Liver (tissue), 9 donors: Measurements from ENCODE around the gene TRIM33. TPM values are rescaled to one million over a fixed set of nuclear protein-coding genes. Genes with fewer than 3 reads are reported as not detected.

ENCODE experiments used
- DNase-seq: peaks from one replicate; pipeline ENCODE4 v3.0.0-alpha.2; 2017; ENCODE audit warnings: low spot score
- H3K27ac ChIP-seq, 2 donors: one replicate each; pipeline ENCODE4 v1.7.0; 2013; ENCODE audit warnings: inconsistent platforms in 2 of 2, low read length in 2 of 2, control low read depth in 1 of 2, low read depth in 1 of 2, mild to moderate bottlenecking in 1 of 2
- H3K27me3 ChIP-seq, 4 donors: one replicate each; pipeline versions ENCODE4 v1.6.1 to v1.7.0; 2013; ENCODE audit warnings: low read length in 3 of 4, inconsistent platforms in 1 of 4, mild to moderate bottlenecking in 1 of 4, moderate library complexity in 1 of 4; ENCODE audit not compliant: control insufficient read depth in 4 of 4, insufficient read depth in 4 of 4
- H3K36me3 ChIP-seq, 4 donors: one replicate each; pipeline versions ENCODE4 v1.6.1 to v1.7.0; 2013; ENCODE audit warnings: low read length in 3 of 4, mild to moderate bottlenecking in 3 of 4, low read depth in 1 of 4, moderate library complexity in 1 of 4; ENCODE audit not compliant: control insufficient read depth in 4 of 4, insufficient read depth in 3 of 4
- H3K4me1 ChIP-seq, 4 donors: one replicate each; pipeline versions ENCODE4 v1.6.1 to v1.7.0; 2013; ENCODE audit warnings: low read length in 3 of 4, mild to moderate bottlenecking in 3 of 4, moderate library complexity in 1 of 4; ENCODE audit not compliant: control insufficient read depth in 4 of 4, insufficient read depth in 4 of 4
- H3K4me3 ChIP-seq, 3 donors: one replicate each; pipeline versions ENCODE4 v1.6.1 to v1.7.0; 2013; ENCODE audit warnings: low read length in 3 of 3, control low read depth in 1 of 3, low read depth in 1 of 3, mild to moderate bottlenecking in 1 of 3
- H3K9ac ChIP-seq, 2 donors: one replicate each; pipeline ENCODE4 v1.7.0; 2013; ENCODE audit warnings: low read length in 2 of 2, mild to moderate bottlenecking in 2 of 2, moderate library complexity in 2 of 2, control low read depth in 1 of 2, low read depth in 1 of 2
- H3K9me3 ChIP-seq, 4 donors: one replicate each; pipeline versions ENCODE4 v1.6.1 to v1.7.0; 2013; ENCODE audit warnings: low read length in 3 of 4; ENCODE audit not compliant: control insufficient read depth in 4 of 4
- ATF3 ChIP-seq: IDR thresholded peaks from 2 replicates; pipeline ENCODE4 v1.6.1; 2016; ENCODE audit warnings: antibody characterized with exemption
- CTCF ChIP-seq: fragments of 150-350 bp; IDR thresholded peaks from 2 replicates; pipeline ENCODE4 v1.5.1; 2017; ENCODE audit warnings: improper control_type of control experiment, low read depth, low read length; ENCODE audit not compliant: missing input control
- EGR1 ChIP-seq, 2 donors: IDR thresholded peaks; 2 replicates each; pipeline ENCODE4 v1.6.1; 2016 to 2018; ENCODE audit warnings: antibody characterized with exemption in 2 of 2, low read depth in 2 of 2
- FOXA1 ChIP-seq: IDR thresholded peaks from 2 replicates; pipeline ENCODE4 v1.6.1; 2016; ENCODE audit warnings: antibody characterized with exemption
- FOXA2 ChIP-seq: IDR thresholded peaks from 2 replicates; pipeline ENCODE4 v1.6.1; 2016; ENCODE audit warnings: antibody characterized with exemption
- GABPA ChIP-seq, 2 donors: IDR thresholded peaks in 1 of 2; conservative IDR thresholded peaks in 1 of 2; 2 replicates each; pipeline ENCODE4 v1.6.1; 2016; ENCODE audit warnings: antibody characterized with exemption in 2 of 2, mild to moderate bottlenecking in 1 of 2, moderate library complexity in 1 of 2
- HNF4A ChIP-seq, 2 donors: conservative IDR thresholded peaks; 2 replicates each; pipeline ENCODE4 v1.6.1; 2016; ENCODE audit warnings: antibody characterized with exemption in 2 of 2, mild to moderate bottlenecking in 2 of 2
- HNF4G ChIP-seq: IDR thresholded peaks from 2 replicates; pipeline ENCODE4 v1.6.1; 2016; ENCODE audit warnings: antibody characterized with exemption
- JUND ChIP-seq, 2 donors: IDR thresholded peaks; 2 replicates each; pipeline ENCODE4 v1.6.1; 2016; ENCODE audit warnings: antibody characterized with exemption in 2 of 2
- MAX ChIP-seq: IDR thresholded peaks from 2 replicates; pipeline ENCODE4 v1.6.1; 2016; ENCODE audit warnings: antibody characterized with exemption
- NR2F2 ChIP-seq: IDR thresholded peaks from 2 replicates; pipeline ENCODE4 v1.6.1; 2016; ENCODE audit warnings: antibody characterized with exemption
- RAD21 ChIP-seq, 2 donors: IDR thresholded peaks; 2 replicates each; pipeline ENCODE4 v1.6.1; 2016; ENCODE audit warnings: antibody characterized with exemption in 2 of 2, mild to moderate bottlenecking in 2 of 2
- REST ChIP-seq: IDR thresholded peaks from 2 replicates; pipeline ENCODE4 v1.6.1; 2016; ENCODE audit warnings: antibody characterized with exemption, mild to moderate bottlenecking
- RXRA ChIP-seq, 2 donors: IDR thresholded peaks; 2 replicates each; pipeline ENCODE4 v1.6.1; 2017 to 2018; ENCODE audit warnings: antibody characterized with exemption in 2 of 2, mild to moderate bottlenecking in 1 of 2
- SP1 ChIP-seq: IDR thresholded peaks from 2 replicates; pipeline ENCODE4 v1.6.1; 2018; ENCODE audit warnings: antibody characterized with exemption, mild to moderate bottlenecking
- TAF1 ChIP-seq: conservative IDR thresholded peaks from 2 replicates; pipeline ENCODE4 v1.6.1; 2016; ENCODE audit warnings: antibody characterized with exemption, mild to moderate bottlenecking
- YY1 ChIP-seq: IDR thresholded peaks from 2 replicates; pipeline ENCODE4 v1.6.1; 2016; ENCODE audit warnings: antibody characterized with exemption, mild to moderate bottlenecking
- ZBTB33 ChIP-seq: IDR thresholded peaks from 2 replicates; pipeline ENCODE4 v1.6.1; 2016; ENCODE audit warnings: antibody characterized with exemption
- WGBS: extraction: QIAGEN DNeasy Blood & Tissue Kit; methylation state at CpG from one replicate; pipeline ENCODE4 v1.1.7; 2013; 5-methylcytosine and 5-hydroxymethylcytosine counted together
- polyA plus RNA-seq, 2 donors: library from polyadenylated mRNA; stranded (reverse) in 1 of 2; unstranded in 1 of 2; fragments of 200-250 nt in 1 of 2; fragments of >200 nt in 1 of 2; fragmentation: Nextera tagmentation in 1 of 2; extraction: Ambion mirVana in 1 of 2; gene quantifications; one replicate each; pipeline versions ENCODE4 v1.2.1 to v1.2.3, GENCODE V29; 2013 to 2015
- total RNA-seq, 2 donors: library from RNA; depleted of rRNA; stranded (reverse); fragments of >200 nt; gene quantifications; one replicate each; pipeline ENCODE4 v1.2.3, GENCODE V29; 2014
- donor health status: healthy.
- donor health status: healthy.
- donor health status: healthy.
- donor health status: healthy.
- donor health status: healthy.

TRIM33 gene
- total and polyA plus RNA-seq, 4 donors, result 4.5 to 30.5 (median 16.6) TPM

- Histone ChIP-seq H3K9ac (no peak overlapping the region), H3K36me3 (no peaks in the 10 kb centered on the region), H3K4me1 (peaks cover 6 to 16% (median 13%) of the 10 kb centered on the region in 4 donors), H3K4me3 (no peak overlapping the region), H3K9me3 (no peaks in the 10 kb centered on the region), H3K27ac (no peak overlapping the region), H3K27me3 (no peaks in the 10 kb centered on the region)
- TF ChIP-seq HNF4A (conservative IDR thresholded peaks at IDR 0.05), result no peak
- no peak for DNase-seq
- WGBS, result 78% methylated on average over 5 of the region's 5 CpGs
These were observed 40.3 kb downstream of the TRIM33 start for GRCh38 chr1:114470681-114471080.

- H3K9ac ChIP-seq, result no peak overlapping the region
- peaks cover 6 to 16% (median 13%) of the 10 kb centered on the region in 4 donors for H3K4me1 ChIP-seq
- H3K4me3 ChIP-seq, result no peak overlapping the region
- no peaks in the 10 kb centered on the region for H3K27me3 ChIP-seq
- no peak for DNase-seq
- no peaks in the 10 kb centered on the region for H3K9me3 ChIP-seq
- H3K36me3 ChIP-seq, result no peaks in the 10 kb centered on the region
- TF ChIP-seq FOXA2 (no peak), EGR1 (IDR thresholded peaks at IDR 0.05; ENCODE audit: low read depth in 2 of 2) (no peak), ATF3 (no peak), GABPA (IDR thresholded peaks at IDR 0.05 in 1 of 2, conservative IDR thresholded peaks at IDR 0.05 in 1 of 2) (no peak), YY1 (no peak), HNF4A (conservative IDR thresholded peaks at IDR 0.05) (no peak), RXRA (IDR thresholded peaks at IDR 0.05) (no peak), HNF4G (no peak), NR2F2 (no peak), FOXA1 (no peak), ZBTB33 (no peak), SP1 (no peak), REST (no peak), MAX (no peak), RAD21 (IDR thresholded peaks at IDR 0.05) (no peak), TAF1 (no peak), CTCF (no peak), JUND (IDR thresholded peaks at IDR 0.05) (no peak)
- H3K27ac ChIP-seq, result no peak overlapping the region
- WGBS, result 82% methylated on average over 6 of the region's 6 CpGs
These were observed 42.1 kb downstream of the TRIM33 start for GRCh38 chr1:114468710-114469468.
